T-helper 2 cell treated with Interferon-gamma antibody and Interleukin-4, amounts not matched to agents 100 ng/mL and 5 ng/mL, for 36 hours (primary cell): ENCODE results near the gene P2RY8. TPM values are rescaled to one million over a fixed set of nuclear protein-coding genes. Genes with fewer than 3 reads are reported as not detected.
"Not testable (repeated sequence)": the region's sequence is repeated elsewhere in the genome, so short reads cannot be mapped to it uniquely, and the experiment has no call there.

Source experiments
- intact Hi-C: fragments of 100-400 bp; cut with micrococcal nuclease; formaldehyde crosslinking; loops from one replicate; pipeline ENCODE4 v1.15.1; 2023
- total RNA-seq: library from RNA; stranded (reverse); gene quantifications from 2 replicates; pipeline ENCODE4 v1.2.3, GENCODE V29; 2022

The P2RY8 gene
- total RNA-seq, 1 donor from 2014 or later = 126 TPM

DNA sequence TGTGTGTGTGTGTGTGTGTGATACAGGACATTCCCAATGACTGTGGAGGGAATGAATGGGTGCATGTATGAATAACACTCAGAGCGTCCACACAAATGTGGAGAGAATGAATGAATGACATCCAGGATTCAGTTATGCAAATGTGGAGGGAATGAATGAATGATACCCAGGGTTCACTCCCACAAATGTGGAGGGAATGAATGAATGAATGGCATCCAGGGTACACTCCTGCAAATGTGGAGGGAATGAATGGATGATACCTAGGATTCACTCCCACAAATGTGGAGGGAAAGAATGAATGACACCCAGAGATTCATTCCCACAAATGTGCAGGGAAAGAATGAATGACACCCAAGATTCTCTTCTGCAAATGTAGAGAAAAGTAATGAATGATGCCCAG is 48.2 kb downstream of the P2RY8 start:
- intact Hi-C loops = no loop called here

DNA sequence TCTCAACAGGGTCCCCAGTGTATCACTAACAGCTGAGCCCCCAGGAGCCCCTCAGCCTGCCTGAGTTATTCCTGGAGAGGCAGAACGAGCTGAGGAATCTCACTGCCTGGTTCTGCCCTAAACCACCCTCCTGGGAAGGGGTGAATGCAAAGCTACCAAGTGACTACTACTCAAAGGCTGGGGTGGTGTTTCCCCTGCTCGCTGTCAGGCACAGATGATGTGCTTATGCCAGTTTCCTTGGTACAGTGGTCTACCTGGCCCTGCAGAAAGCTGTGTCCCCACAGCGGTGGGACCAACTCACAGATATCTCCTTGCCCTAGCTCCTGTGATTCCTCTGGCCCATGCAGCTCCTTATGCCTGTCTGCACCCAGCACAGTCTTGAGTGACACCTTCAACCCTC is 48.8 kb downstream of the P2RY8 start:
- intact Hi-C loops = no loop called here

DNA sequence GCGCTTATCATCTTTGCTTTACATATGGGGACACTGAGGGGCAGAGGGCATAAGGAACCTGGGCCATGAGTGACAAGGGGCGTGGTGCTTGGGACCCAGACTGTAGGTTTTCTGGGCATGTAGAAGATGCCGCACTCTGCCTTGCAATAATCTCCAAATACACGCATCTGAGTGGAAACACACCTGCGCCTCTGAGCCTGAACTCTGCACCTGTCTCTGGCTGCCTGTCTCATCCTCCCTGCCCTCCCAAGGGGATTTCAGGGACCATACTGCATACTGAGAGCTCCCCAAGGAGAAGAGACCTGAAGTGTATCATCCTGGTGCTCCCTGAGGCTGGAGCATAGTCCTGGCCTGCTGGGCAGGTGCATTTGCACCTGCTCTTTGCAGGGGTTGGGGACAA is 49.6 kb downstream of the P2RY8 start:
- intact Hi-C loops = no loop called here

DNA sequence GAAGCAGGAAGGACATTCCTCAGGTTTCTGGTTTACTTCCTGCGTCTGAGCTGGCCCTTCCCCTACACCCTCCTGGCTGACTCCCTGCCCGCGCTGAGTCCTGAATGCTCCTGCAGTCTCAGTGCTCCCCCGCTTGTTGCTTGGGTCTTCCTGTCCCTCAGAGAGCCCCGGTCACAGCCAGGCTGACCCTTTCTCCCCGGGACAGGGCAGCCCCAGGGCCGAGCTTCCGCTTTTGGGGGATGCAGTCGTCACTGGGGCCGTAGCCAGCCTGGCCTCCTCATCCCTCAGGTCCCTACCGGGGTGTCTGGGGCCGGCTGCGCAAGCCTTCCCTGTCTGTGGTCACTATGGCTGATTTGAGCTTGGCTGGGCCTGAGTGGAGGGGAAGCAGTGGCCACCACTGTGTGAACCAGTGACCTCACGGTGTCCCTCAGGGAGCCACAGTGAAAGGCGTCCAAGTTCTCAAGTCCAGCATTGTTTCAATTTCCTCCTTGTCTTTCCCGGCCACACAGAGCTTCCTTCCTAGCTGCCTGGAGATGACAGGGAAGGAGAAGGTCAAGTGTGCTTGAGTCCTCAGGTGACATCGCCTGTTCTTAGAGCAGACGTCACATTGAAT is 50.1 kb downstream of the P2RY8 start:
- intact Hi-C loops = no loop called here

DNA sequence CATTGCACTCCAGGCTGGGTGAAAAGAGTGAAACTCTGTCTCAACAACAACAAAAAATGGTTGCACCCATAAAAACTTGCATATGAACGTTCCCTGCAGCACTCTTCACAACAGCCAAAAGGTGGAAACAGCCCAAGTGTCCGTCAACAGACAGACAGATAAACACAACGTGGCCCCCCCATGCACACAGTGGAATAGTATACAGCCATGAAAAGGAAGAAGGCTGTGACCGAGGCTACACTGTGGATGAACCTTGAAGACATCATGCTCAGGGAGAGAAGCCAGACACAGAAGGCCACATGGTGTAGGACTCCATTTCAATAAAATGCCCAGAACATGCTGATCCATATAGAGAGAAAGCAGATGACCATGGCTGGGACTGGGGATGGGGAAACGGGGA is 50.8 kb downstream of the P2RY8 start:
- intact Hi-C loops = no loop called here

DNA sequence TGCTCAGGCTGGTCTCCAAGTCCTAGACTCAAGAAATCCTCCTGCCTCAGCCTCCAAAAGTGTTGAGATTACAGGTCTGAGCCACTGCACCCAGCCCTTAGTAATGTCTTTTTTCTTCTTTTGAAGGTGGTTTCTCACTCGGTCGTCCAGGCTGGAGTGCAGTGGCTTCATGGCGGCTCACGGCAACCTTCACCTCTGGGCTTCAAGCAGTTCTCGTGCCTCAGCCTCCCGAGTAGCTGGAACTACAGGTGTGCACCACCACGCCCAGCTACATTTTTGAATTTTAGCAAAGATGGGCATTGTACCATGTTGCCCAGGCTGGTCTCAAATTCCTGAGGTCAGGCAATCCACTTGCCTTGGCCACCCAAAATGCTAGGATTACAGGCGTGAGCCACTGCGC is 52.0 kb downstream of the P2RY8 start:
- intact Hi-C loops = no loop called here

DNA sequence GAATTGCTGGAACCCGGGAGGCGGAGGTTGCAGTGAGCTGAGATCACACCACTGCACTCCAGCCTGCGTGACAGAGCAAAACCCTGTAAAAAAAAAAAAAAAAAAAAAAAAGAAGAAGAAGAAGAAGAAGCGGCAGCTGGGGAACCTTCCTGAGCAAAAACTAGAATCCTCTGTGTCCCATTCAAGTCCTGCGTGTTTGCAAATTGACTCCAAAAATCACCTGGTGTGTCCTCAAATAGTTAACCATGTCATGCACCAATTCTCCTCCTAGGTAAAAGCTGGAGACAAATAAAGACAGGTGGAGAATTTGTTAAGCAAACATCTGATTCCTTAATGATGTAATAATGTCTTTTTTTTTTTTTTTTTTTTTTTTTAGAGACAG is 52.4 kb downstream of the P2RY8 start:
- intact Hi-C loops = loop anchor here (5.0 kb wide), 1 partner anchor 38 kb away; no protein-coding TSS in a partner anchor

DNA sequence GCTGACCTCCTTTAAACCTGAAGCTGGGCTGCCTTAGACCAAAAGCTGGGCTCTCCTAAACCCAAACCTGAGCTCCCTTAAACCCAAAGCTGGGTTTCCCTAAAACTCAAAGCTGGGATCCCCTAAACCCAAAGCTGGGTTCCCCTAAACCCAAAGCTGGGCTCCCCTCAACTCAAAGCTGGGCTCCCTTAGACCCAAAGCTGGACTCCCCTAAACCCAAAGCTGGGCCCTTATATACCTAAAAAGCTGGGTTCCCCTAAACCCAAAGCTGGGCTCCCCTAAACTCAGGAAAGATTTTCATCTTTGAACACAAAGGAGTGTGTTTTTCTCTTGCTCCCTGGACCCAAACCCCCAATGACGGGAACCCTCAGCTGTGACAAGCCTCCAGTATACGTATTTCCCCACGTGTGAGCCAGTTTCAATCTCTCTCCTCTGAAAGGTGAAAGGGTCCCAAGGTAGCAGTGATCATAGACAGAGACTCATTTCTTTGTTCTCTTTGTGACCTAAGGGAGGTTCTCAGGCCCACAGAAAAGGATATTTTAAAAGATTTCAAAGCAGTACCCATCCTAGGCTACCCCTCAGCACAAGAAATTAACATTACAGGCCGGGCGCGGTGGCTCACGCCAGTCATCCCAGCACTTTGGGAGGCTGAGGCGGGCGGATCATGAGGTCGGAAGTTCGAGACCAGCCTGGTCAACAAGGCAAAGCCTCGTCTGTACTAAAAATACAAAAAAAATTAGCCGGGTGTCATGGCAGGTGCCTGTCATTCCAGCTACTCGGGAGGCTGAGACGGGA is 52.9 kb downstream of the P2RY8 start:
- intact Hi-C loops = loop anchor here (5.0 kb wide), 1 partner anchor 38 kb away; no protein-coding TSS in a partner anchor

DNA sequence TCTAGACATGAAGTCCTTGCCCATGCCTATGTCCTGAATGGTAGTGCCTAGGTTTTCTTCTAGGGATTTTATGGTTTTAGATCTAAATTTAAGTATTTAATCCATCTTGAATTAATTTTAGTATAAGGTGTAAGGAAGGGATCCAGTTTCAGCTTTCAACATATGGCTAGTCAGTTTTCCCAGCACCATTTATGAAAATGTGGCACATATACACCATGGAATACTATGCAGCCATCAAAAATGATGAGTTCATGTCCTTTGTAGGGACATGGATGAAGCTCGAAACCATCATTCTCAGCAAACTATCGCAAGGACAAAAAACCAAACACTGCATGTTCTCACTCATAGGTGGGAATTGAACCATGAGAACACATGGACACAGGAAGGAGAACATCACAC is 54.5 kb downstream of the P2RY8 start:
- intact Hi-C loops = loop anchor here (1.0 to 5.0 kb wide), 4 partner anchors 11 to 53 kb away; no protein-coding TSS in a partner anchor

DNA sequence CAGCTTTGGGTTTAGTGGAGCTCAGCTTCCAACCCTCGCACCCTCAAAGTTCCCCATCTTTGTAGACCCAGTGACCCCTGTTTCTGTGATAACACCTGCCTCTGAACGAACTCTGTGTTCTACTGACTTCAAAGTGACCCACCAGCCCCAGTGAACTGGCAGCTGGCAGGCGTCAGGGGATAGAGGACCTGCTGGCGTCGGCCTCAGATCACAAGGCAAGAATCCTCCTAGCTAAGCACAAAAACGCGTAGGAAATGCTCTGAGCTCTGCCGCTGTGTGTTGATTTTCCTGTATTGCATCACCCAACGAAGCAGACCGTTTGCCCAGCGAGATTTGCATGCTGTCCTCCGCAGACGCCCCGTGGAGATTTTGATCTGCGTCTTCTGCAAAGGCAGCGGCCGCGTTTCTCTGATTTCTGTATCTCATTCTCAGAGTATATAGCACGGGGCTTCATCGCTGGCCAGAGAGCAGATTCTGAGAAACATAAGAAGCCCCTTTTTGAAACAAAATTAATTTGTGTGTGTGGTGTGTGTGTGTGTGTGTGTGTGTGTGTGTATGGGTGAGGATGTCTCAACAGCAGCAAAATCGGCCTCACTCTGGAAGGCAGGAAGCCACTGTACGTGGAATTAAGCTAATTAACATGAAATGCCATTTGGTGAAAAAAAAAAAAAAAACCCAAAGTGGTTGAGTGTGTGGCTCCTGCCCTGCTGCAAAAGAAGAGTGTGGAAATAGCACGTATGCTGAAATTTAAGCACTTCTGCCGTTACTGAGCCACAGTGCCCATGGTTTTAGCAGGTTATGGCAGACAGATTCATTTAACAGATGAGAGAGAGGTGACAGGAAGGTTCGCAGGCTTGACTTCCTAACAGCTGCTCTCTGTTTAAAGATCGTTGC is 55.1 kb downstream of the P2RY8 start:
- intact Hi-C loops = loop anchor here (1.0 to 5.0 kb wide), 7 partner anchors 10 to 53 kb away; no protein-coding TSS in a partner anchor

DNA sequence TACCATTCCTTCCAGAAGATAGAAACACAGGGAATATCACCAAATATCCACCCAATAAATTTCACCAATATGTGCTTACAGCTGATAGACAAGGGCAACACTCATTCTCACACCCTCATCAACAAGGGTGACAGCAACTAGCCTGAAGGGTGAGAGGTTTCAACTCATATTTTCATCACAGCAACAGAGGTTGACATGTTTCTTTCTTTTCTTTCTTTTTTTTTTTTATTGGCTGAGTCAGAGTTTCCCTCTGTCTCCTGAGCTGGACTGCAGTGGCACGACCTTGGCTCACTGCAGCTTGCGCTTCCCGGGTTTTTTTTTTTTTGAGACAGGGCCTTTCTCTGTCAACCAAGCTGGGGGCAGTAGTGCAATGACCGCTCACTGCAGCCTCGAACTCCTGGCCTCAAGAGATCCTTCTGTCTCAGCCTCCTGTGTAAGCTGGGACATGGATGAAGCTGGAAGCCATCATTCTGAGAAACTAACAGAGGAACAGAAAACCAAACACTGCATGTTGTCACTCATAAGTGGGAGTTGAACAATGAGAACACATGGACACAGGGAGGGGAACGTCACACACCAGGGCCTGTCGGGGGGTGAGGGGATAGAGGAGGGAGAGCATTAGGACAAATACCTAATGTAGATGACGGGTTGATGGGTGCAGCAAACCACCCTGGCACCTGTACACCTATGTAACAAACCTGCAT is 56.8 kb downstream of the P2RY8 start:
- intact Hi-C loops = loop anchor here (5.0 kb wide), 1 partner anchor 42 kb away; no protein-coding TSS in a partner anchor

DNA sequence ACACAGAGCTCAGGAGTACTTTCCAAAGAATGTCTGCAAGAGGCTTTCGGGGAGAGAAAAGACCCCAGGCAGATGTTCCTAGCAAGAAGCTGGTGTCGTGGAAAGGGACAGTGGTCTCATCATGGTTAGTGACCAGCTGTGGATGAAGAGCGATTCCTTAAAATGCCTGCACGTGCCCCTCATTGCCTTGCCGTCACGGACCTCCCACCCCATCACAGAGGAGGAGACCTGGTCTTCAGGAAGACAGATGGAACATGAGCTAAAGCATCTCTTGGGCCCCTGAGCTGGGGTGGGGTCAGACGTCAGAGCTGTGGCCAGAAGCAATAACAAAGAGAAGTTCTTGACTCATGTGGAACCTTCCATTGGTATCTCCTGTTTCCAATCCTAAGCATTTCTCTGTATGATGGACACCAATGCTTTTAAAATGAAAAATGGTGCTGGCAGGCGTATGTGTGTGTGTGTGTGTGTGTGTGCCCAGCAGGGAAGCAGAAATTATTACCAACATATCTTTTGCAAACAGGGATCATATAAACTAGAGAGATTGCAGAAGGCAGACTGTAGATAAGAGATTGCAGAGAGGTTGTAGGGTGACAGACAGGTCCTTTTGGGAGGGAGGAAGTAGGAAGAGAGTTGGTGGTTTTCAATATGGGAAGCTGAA is 59.1 kb downstream of the P2RY8 start:
- intact Hi-C loops = no loop called here

DNA sequence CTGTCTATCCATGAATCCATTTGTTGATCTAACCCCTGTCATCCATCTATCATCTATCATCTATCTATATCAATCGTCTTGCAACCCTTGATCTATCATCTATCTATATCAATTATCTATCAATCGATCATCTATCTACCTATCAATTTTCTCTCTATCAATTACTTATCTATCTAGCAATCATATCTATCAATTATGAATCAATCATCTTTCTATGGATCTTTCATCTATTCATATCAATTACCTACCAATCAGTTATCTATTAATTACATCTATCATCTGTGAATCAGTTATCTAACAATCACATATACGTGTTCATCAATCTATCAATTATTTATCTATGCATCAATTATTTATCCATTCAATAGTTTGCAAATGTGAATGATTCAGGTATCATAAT is 59.8 kb downstream of the P2RY8 start:
- intact Hi-C loops = no loop called here

DNA sequence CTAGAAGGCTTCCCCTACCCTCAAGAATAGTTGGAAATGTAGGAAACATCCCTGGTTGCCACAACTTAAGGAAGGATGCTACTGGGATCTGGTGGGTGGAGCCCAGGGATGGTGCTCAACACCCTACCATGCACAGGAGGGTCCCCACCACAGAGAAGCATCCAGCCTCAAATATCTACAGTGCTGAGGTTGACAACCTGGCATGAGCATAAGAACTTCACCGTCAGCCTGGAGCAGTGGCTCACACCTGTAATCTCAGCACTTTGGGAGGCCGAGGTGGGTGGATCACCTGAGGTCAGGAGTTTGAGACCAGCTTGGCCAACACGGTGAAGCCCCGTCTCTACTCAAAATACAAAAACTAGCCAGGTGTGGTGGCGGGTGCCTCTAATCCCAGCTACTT is 60.3 kb downstream of the P2RY8 start:
- intact Hi-C loops = no loop called here

DNA sequence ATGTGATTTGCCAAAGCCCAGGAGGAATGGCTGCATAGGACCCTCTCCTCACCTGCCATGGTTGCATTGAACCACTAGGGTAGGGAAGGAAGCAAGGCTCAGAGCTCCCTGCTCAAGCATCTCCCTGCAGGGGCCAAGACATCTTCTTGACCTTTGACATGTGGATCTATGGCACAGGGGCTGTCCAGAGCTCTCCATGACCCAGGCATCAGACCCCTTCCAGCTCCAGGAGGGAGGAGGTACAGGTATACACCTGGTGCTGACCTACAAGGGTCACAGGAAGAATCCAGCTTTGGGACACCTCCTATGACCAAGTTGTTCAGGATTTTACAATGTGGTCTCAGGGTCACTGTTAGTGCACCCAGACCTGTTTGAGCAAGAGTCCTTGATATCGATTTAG is 61.1 kb downstream of the P2RY8 start:
- intact Hi-C loops = no loop called here

DNA sequence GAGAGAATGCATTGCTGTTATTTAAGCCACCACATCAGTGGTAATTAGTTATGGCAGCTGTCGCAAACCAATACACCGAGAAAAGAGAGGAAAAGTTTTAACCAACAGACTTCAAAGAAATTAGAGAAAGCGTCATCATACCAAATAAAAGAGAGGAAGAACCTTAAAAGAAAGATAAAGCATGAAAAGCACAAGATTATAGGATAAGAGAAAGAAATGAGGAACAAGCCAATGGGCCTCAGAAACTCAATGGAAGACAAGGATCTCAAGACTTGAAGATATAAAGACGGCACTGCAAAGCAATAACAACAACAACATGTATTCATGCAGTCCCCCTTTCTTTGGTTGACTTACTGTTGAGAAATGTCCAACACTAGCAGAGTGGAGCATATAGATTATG is 61.5 kb downstream of the P2RY8 start:
- intact Hi-C loops = no loop called here

DNA sequence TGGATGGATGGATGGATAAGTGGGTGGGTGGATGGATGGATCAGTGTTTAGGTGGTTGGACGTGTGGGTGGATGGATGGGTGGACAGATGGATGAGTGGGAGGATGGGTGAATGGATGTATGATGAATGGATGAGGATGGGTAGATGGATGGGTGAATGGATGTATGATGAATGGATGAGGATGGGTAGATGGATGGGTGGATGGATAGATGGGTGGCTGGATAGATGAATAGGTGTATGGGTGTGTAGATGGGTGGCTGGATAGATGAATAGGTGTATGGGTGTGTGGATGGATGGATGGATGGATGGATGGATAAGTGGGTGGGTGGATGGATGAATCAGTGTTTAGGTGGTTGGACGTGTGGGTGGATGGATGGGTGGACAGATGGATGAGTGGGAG is 62.4 kb downstream of the P2RY8 start:
- intact Hi-C loops = not testable (repeated sequence)

DNA sequence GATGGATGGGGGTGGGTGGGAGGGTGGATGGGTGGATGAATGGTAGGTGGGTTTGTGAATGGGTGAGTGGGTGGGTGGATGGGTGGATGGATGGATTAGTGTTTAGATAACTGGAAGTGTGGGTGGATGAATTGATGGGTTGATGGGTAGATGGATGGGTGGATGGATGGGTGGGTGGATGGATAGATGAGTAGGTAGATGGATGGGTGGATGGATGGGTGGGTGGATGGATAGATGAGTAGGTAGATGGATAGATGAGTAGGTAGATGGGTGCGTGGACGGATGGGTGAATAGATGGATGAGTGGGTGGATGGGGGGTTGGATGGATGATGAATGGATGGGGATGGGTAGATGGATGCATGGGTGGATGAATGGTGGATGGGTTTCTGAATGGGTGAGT is 64.0 kb downstream of the P2RY8 start:
- intact Hi-C loops = loop anchor here (1.0 kb wide), 1 partner anchor 8 kb away; no protein-coding TSS in a partner anchor

DNA sequence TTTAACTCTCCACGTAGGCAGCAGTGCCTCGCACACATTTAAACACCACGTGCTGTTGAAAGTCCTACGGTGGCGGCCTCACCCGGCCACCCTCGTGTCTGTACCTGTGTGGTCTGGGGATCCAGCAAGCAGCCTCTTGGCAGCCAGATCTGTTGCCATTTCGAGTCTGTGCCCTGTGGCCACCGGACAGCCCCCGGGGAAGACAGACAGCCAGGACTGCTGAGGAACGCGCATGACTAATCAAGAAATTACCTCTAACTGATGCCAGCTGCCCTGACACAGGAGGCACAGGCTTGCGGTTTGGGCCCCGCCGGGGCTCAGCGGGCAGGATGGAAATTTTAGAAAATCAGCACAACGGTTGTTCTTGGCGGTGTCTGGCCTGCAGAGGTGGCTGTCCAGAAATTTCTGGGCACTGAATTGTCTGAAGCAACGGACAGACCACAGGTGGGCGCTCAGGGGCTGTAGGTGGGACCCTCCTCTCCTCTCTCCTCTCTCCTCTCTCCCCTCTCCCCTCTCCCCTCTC is 68.7 kb downstream of the P2RY8 start:
- intact Hi-C loops = loop anchor here (1.0 kb wide), 1 partner anchor 13 kb away; no protein-coding TSS in a partner anchor

DNA sequence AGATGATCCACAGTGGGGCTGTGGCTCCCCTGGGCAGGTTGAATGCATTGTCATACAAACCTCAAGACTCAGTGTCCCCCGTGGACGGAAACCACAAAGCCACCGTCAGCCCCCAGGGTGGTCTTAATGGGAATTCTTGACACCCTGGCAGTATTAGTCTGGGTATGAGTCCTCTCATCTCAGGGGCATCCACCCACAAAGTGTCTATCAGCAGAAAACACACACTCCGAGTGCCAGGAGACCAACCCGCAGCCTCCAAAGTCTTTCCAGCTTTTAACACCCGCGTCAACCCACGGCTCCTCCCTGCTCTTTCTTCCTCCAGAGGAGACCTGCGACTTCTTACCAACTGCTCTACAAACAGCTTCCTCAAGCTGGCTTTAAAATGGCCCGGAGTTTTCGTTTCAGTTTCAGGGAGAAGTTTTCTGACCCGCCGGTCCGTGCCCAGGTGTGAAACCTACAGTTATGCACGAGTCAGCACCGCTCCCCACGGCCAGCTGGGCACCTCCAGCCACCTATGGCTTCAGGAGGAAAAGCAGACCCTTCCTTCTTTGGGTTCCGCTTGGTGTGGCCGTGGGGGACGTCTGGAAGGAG is 69.9 kb downstream of the P2RY8 start:
- intact Hi-C loops = no loop called here
